NCI-H2196 (cell line): ENCODE measurements around the gene EMSY.
"Not testable (repeated sequence)": the region's sequence is repeated elsewhere in the genome, so short reads cannot be mapped to it uniquely, and the experiment has no call there.

Experiments used
- DNase-seq: peaks from one replicate; lab custom pipeline; 2025; ENCODE audit not compliant: unreplicated experiment; lab: John Stamatoyannopoulos, UW

The EMSY gene

DNA sequence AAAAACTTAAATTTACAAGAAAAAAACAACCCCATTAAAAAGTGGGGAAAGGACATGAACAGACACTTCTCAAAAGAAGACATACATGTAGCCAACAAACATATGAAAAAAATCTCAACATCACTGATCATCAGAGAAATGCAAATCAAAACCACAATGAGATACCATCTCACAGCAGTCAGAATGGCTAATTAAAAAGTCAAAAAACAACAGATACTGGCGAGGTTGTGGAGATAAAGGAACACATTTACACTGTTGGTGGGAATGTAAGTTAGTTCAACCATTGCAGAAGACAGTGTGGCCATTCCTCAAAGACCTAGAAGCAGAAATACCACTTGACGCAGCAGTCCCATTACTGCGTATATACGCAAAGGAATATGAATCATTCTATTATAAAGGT lies 150.3 kb downstream of the EMSY start:
- not testable (repeated sequence) for DNase-seq

- DNase-seq: no peak
Observed at GRCh38 chr11:76596652-76597051, 151.8 kb downstream of the EMSY start.

DNA sequence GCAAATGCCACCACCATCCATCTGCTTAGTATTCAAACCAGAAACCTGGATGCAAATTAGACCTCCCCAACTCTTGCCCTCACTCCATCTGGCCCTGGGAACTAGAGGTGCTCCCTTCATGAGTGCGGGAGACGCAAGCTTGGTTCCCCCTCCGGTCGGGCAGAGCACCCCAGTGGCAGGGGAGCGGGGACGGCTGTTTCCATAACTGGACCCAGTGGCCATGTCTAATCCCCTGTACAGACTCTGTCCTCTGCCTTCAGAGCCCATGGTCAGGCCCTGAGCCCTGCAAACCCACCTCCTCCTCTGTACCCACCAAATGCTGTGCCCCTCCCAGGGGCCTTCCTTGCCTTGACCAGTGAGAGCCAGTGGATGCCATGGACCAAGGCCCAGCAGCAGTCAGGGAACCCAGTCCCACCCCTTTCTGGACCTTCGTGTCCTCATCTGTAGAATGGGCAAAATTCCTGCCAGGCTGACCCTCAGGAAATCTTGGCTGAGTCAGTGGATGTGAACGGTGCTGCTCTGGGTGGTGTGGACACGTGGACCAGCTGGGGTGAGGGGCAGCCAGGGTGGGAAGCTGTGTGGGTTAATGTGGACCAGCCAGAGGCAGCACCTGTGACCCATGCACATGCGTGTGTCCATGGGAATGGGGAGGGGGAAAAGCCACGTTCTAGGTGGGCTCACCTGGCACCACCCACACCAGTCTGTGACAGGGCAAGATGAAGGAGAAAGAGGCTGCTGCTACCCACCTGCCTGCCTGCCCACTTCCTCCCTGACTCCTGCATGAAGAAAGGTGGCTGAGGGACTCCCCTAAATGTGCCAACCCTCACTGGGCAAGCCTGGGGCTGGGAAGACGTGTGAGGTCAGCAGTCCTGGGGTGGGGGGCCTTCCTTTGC lies 153.0 kb downstream of the EMSY start:
- DNase-seq: no peak

DNA sequence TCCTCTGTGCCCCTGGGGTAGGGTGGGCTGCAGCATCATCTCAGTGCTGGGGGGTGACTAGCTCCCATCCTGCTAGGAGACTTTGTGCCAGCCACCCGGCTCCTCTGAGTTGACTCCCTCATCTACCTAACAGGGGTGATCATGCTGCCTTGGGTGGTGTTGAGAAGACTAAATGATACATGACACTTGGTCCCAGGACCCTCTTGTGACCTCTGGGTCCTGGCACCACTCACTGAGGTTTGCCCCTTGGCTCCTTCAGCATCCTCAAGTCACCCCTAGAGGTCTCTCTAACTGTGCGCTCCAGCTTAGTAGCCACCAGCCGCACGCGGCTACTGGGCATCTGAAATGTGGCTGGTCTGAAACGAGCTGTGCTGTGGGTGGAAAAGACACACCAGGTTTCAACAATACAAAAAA lies 153.6 kb downstream of the EMSY start:
- DNase-seq: peak; percentile 24

DNA sequence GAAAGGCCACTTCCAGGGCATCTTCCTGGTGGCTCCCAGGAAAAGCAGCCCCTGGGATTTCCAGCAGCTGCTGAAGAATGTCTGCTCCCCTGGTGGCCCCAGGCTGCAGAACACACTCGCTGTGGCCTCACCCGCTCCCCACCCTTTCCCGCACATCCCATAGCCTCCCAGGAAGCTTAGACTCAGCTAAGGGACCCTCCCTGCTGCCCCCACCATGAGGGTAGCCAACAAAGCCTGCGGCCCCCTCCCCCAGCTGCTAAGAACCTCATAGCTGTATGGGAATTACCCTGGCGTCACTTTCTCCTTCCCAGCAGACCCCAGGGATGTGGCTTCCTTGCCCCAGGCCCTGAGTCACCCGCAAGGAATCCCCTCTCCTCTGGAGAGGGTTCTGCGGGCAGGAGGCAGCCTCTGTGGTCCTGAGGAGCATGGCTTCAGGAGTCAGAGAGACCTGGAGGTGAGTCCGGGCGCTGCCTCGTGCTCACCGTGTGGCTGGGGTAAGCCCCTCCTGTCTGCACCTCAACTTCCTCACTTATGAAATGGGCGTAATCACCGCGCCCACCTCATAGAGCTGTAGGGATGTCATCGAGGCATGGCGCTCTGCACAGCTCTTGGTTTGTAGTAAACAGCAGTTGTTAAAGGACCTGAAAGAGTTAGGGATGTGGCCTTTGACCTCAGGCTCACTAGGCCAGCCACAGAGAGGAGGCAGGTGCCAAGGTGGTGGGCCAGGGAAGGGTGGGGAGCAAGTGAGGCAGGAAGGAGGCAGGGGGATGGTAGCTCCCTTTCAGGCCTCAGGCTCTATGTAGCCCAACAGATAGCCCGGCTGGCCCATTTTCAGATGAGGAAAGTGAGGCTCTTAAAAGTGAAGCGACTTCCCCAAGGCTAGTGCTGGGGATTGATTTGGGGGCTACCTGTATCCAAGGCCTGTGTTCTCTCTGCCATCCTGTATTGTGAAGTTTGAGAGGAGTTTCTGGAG lies 154.5 kb downstream of the EMSY start:
- no peak for DNase-seq

GRCh38 chr11:76600124-76600655 lies 155.4 kb downstream of the EMSY start:
- DNase-seq: no peak

GRCh38 chr11:76601272-76601671 lies 156.5 kb downstream of the EMSY start:
- no peak for DNase-seq

GRCh38 chr11:76601724-76602123 lies 156.9 kb downstream of the EMSY start:
- no peak for DNase-seq

- no peak for DNase-seq
Observed at GRCh38 chr11:76602431-76602861, 157.6 kb downstream of the EMSY start.
